Fibroblast of lung (primary cell): Measurements from ENCODE around the gene TSPAN3. TPM values are rescaled to one million over a fixed set of nuclear protein-coding genes. Genes with fewer than 3 reads are reported as not detected.

Experiments used
- DNase-seq, 2 donors: peaks; one replicate each; pipeline versions ENCODE4 v3.0.0 to v3.0.0-alpha.2; 2010; ENCODE audit warnings: low read depth in 2 of 2
- H2AFZ ChIP-seq: 2 replicates; pipeline ENCODE4 v1.5.1; 2012; ENCODE audit warnings: low read length, control low read depth, inconsistent platforms
- H3K27ac ChIP-seq: 2 replicates; pipeline ENCODE4 v1.5.1; 2011; ENCODE audit warnings: low read length, control low read depth; ENCODE audit not compliant: insufficient read depth
- H3K27me3 ChIP-seq: 2 replicates; pipeline ENCODE4 v1.5.1; 2011; ENCODE audit warnings: mild to moderate bottlenecking, low read length; ENCODE audit not compliant: control insufficient read depth, insufficient read depth
- H3K36me3 ChIP-seq: 2 replicates; pipeline ENCODE4 v1.5.1; 2011; ENCODE audit warnings: low read length; ENCODE audit not compliant: control insufficient read depth, insufficient read depth
- H3K4me1 ChIP-seq: 2 replicates; pipeline ENCODE4 v1.5.1; 2011; ENCODE audit warnings: low read length; ENCODE audit not compliant: control insufficient read depth, insufficient read depth; ENCODE audit errors: extremely low read depth
- H3K4me2 ChIP-seq: 2 replicates; pipeline ENCODE4 v1.5.1; 2011; ENCODE audit warnings: low read length, control low read depth; ENCODE audit not compliant: insufficient read depth; ENCODE audit errors: extremely low read depth
- H3K4me3 ChIP-seq, 4 experiments: fragments of 200-600 bp in 1 of 4; sonication (generic) in 1 of 4; replicated peaks in 1 of 4; 2 replicates each; pipeline ENCODE4 v1.5.1; 2011 to 2016; ENCODE audit warnings: low read length in 4 of 4, low read depth in 3 of 4, mild to moderate bottlenecking in 3 of 4, control low read depth in 2 of 4, inconsistent platforms in 1 of 4, mixed read lengths in 1 of 4; ENCODE audit not compliant: insufficient read depth in 1 of 4; ENCODE audit errors: control extremely low read depth in 1 of 4
- H3K79me2 ChIP-seq: 2 replicates; pipeline ENCODE4 v1.5.1; 2012; ENCODE audit warnings: mild to moderate bottlenecking, low read length, inconsistent platforms; ENCODE audit not compliant: control insufficient read depth, insufficient read depth
- H3K9ac ChIP-seq: 2 replicates; pipeline ENCODE4 v1.5.1; 2011; ENCODE audit warnings: mild to moderate bottlenecking, low read length, control low read depth; ENCODE audit not compliant: insufficient read depth
- H3K9me3 ChIP-seq: 2 replicates; pipeline ENCODE4 v1.5.1; 2012; ENCODE audit warnings: low read depth, low read length; ENCODE audit not compliant: control insufficient read depth, insufficient read depth
- H4K20me1 ChIP-seq: 2 replicates; pipeline ENCODE4 v1.5.1; 2011; ENCODE audit warnings: low read length; ENCODE audit not compliant: control insufficient read depth, insufficient read depth; ENCODE audit errors: extremely low read depth
- CTCF ChIP-seq, 2 donors: IDR thresholded peaks in 1 of 2; conservative IDR thresholded peaks in 1 of 2; 1 replicate in 1 of 2; 2 replicates in 1 of 2; pipeline ENCODE4 v1.5.1; 2011 to 2012; ENCODE audit warnings: low read length in 2 of 2, control low read depth in 1 of 2, inconsistent platforms in 1 of 2, low read depth in 1 of 2, mild to moderate bottlenecking in 1 of 2
- EZH2 ChIP-seq: IDR thresholded peaks from 2 replicates; pipeline ENCODE4 v1.5.1; 2012; ENCODE audit warnings: low read length, control low read depth, mild to moderate bottlenecking; ENCODE audit errors: missing control alignments
- polyA plus RNA-seq, 2 donors: library from polyadenylated mRNA; depleted of rRNA in 1 of 2; stranded (reverse) in 1 of 2; unstranded in 1 of 2; fragments of >200 nt; gene quantifications; 2 replicates each; pipeline ENCODE4 v1.2.1, GENCODE V29; 2011 to 2012; ENCODE audit warnings: missing spikeins in 1 of 2
- total RNA-seq: library from RNA; depleted of rRNA; stranded (reverse); fragments of >200 nt; gene quantifications from 2 replicates; pipeline ENCODE4 v1.2.1, GENCODE V29; 2014

Gene TSPAN3
- total and polyA plus RNA-seq, 2 donors (not counting 1 experiment from before 2014, with no cell fraction given), result 225 to 472 TPM

- TF ChIP-seq EZH2 (no peak), CTCF (conservative IDR thresholded peaks at IDR 0.05 in 1 of 2, IDR thresholded peaks at IDR 0.05 in 1 of 2; ENCODE audit: low read depth in 1 of 2, low read length in 2 of 2) (no peak)
- Histone ChIP-seq H3K9me3 (no peaks in the 10 kb centered on the region), H3K27ac (no peak overlapping the region), H3K4me1 (peaks cover 8% of the 10 kb centered on the region), H3K4me3 (no peak overlapping the region), H3K79me2 (no peaks in the 10 kb centered on the region), H3K27me3 (peaks cover 2% of the 10 kb centered on the region), H4K20me1 (no peaks in the 10 kb centered on the region), H3K9ac (no peak overlapping the region), H3K36me3 (no peaks in the 10 kb centered on the region), H2AFZ (no peak overlapping the region), H3K4me2 (no peak overlapping the region)
- DNase-seq, result no peak
Measured at GRCh38 chr15:77017761-77018720, 52.9 kb downstream of the TSPAN3 start.

GRCh38 chr15:77017091-77017660 lies 53.7 kb downstream of the TSPAN3 start:
- no peak overlapping the region for H3K4me2 ChIP-seq
- H3K27ac ChIP-seq, result no peak overlapping the region
- DNase-seq, result no peak
- no peaks in the 10 kb centered on the region for H3K36me3 ChIP-seq
- no peaks in the 10 kb centered on the region for H4K20me1 ChIP-seq
- H3K9me3 ChIP-seq, result no peaks in the 10 kb centered on the region
- no peaks in the 10 kb centered on the region for H3K79me2 ChIP-seq
- H3K9ac ChIP-seq, result no peak overlapping the region
- no peak overlapping the region for H2AFZ ChIP-seq
- no peak for TF ChIP-seq EZH2
- no peak for TF ChIP-seq CTCF (conservative IDR thresholded peaks at IDR 0.05 in 1 of 2, IDR thresholded peaks at IDR 0.05 in 1 of 2; ENCODE audit: low read depth in 1 of 2, low read length in 2 of 2)
- H3K4me3 ChIP-seq, result no peak overlapping the region
- H3K4me1 ChIP-seq, result peaks cover 6% of the 10 kb centered on the region
- peaks cover 2% of the 10 kb centered on the region for H3K27me3 ChIP-seq

GRCh38 chr15:77016321-77016695 lies 54.6 kb downstream of the TSPAN3 start:
- Histone ChIP-seq H3K4me2 (no peak overlapping the region), H3K4me1 (no peaks in the 10 kb centered on the region), H3K9ac (no peak overlapping the region), H2AFZ (no peak overlapping the region), H4K20me1 (no peaks in the 10 kb centered on the region), H3K27me3 (peaks cover 2% of the 10 kb centered on the region), H3K36me3 (no peaks in the 10 kb centered on the region), H3K4me3 (no peak overlapping the region), H3K27ac (no peak overlapping the region), H3K79me2 (no peaks in the 10 kb centered on the region), H3K9me3 (no peaks in the 10 kb centered on the region)
- TF ChIP-seq EZH2 (no peak), CTCF (conservative IDR thresholded peaks at IDR 0.05 in 1 of 2, IDR thresholded peaks at IDR 0.05 in 1 of 2; ENCODE audit: low read depth in 1 of 2, low read length in 2 of 2) (no peak)
- no peak for DNase-seq
